Thyroid gland (tissue), 4 donors: ENCODE data around the gene PEPD.

Source experiments
- CTCF ChIP-seq, 6 experiments: fragments of 200-600 bp in 3 of 6; fragments of 450-650 bp in 3 of 6; sonication (generic) in 3 of 6; IDR thresholded peaks; one replicate each; pipeline ENCODE4 v1.5.1; 2016 to 2019; ENCODE audit warnings: antibody characterized with exemption in 6 of 6, mild to moderate bottlenecking in 2 of 6, inconsistent platforms in 1 of 6, moderate library complexity in 1 of 6
- POLR2A ChIP-seq, 2 donors: fragments of 450-650 bp; IDR thresholded peaks; one replicate each; pipeline ENCODE4 v1.6.1; 2017; ENCODE audit warnings: antibody characterized with exemption in 2 of 2, mild to moderate bottlenecking in 2 of 2, moderate library complexity in 1 of 2

- TF ChIP-seq CTCF (IDR thresholded peaks at IDR 0.05): no peak
- no peak for TF ChIP-seq POLR2A (IDR thresholded peaks at IDR 0.05)
Observed at GRCh38 chr19:33518541-33518940, 3.0 kb downstream of the PEPD start.
